Neural cell (in vitro differentiated cells): ENCODE data around the gene UPK3B.
"Not testable (repeated sequence)": the region's sequence is repeated elsewhere in the genome, so short reads cannot be mapped to it uniquely, and the experiment has no call there.

Experiments used
- CTCF ChIP-seq: fragments of 450-650 bp; IDR thresholded peaks from 2 replicates; pipeline ENCODE4 v1.5.1; 2014; ENCODE audit warnings: antibody characterized with exemption, mild to moderate bottlenecking, moderate library complexity; ENCODE audit not compliant: poor library complexity, severe bottlenecking
- EZH2 ChIP-seq: fragments of 200-600, 300-800 bp; shearing (Covaris generic), sonication (generic); IDR thresholded peaks from 2 replicates; pipeline ENCODE4 v1.6.1; 2014; ENCODE audit warnings: antibody characterized with exemption, low read length, borderline replicate concordance, mild to moderate bottlenecking; ENCODE audit not compliant: insufficient read depth, poor library complexity, severe bottlenecking
- SMC3 ChIP-seq: fragments of 450-650 bp; conservative IDR thresholded peaks from 2 replicates; pipeline ENCODE4 v1.6.1; 2014; ENCODE audit warnings: antibody characterized with exemption, mild to moderate bottlenecking, moderate library complexity; ENCODE audit not compliant: poor library complexity

- TF ChIP-seq SMC3, EZH2, CTCF: not testable (repeated sequence)
Observed at GRCh38 chr7:76460767-76461166, 49.6 kb upstream of the UPK3B start.
